K562 (cell line): ENCODE measurements around the gene RABL6. TPM values are rescaled to one million over a fixed set of nuclear protein-coding genes. Genes with fewer than 3 reads are reported as not detected.

Experiments used
- BHLHE40 ChIP-seq: IDR thresholded peaks from 2 replicates; pipeline ENCODE4 v1.6.1; 2011; ENCODE audit warnings: low read length, improper control_type of control experiment
- E2F8 ChIP-seq: fragments of 450-650 bp; IDR thresholded peaks from 2 replicates; pipeline ENCODE4 v1.7.1; 2018; ENCODE audit warnings: mild to moderate bottlenecking, low read depth; ENCODE audit not compliant: partially characterized antibody
- FOXP1 ChIP-seq: sonication (generic); formaldehyde crosslinking; IDR thresholded peaks from 2 replicates; pipeline ENCODE4 v1.8.0; 2022; ENCODE audit warnings: mild to moderate bottlenecking, missing genetic modification reagents
- HBP1 ChIP-seq: fragments of 450-650 bp; formaldehyde crosslinking; IDR thresholded peaks from 2 replicates; pipeline ENCODE4 v1.4.0; 2022; ENCODE audit warnings: missing genetic modification characterization
- HDAC6 ChIP-seq: IDR thresholded peaks from 2 replicates; pipeline ENCODE4 v1.6.1; 2012; ENCODE audit warnings: low read depth, mild to moderate bottlenecking, control low read depth, inconsistent platforms, low read length, moderate library complexity
- HOMEZ ChIP-seq: fragments of 250-450 bp; sonication (Bioruptor Pico); IDR thresholded peaks from 2 replicates; pipeline ENCODE4 v1.4.0; 2020; ENCODE audit warnings: mild to moderate bottlenecking, moderate library complexity
- KDM2B ChIP-seq: fragments of 250-450 bp; sonication (Bioruptor Pico); IDR thresholded peaks from 2 replicates; pipeline ENCODE4 v1.8.0; 2021; ENCODE audit warnings: mild to moderate bottlenecking, moderate library complexity
- L3MBTL2 ChIP-seq: fragments of 450-650 bp; IDR thresholded peaks from 2 replicates; pipeline ENCODE4 v1.6.1; 2016; ENCODE audit warnings: mild to moderate bottlenecking, moderate library complexity
- MEF2D ChIP-seq: conservative IDR thresholded peaks from 2 replicates; pipeline ENCODE4 v1.6.1; 2016; ENCODE audit warnings: low read depth, missing genetic modification characterization, missing compliant biosample characterization
- MTA3 ChIP-seq: fragments of 450-650 bp; formaldehyde crosslinking; IDR thresholded peaks from 2 replicates; pipeline ENCODE4 v1.6.1; 2017; ENCODE audit warnings: mild to moderate bottlenecking, borderline replicate concordance
- RCOR1 ChIP-seq, 2 experiments: IDR thresholded peaks; 2 replicates each; pipeline ENCODE4 v1.6.1; 2012; ENCODE audit warnings: low read depth in 2 of 2, low read length in 2 of 2, borderline replicate concordance in 1 of 2, improper control_type of control experiment in 1 of 2
- TAF1 ChIP-seq: IDR thresholded peaks from 2 replicates; pipeline ENCODE4 v1.6.1; 2011; ENCODE audit warnings: mild to moderate bottlenecking, low read length, moderate library complexity; ENCODE audit not compliant: insufficient read depth, control insufficient read depth, severe bottlenecking; ENCODE audit errors: extremely low read depth
- TFAM ChIP-seq: fragments of 250-450 bp; sonication (Bioruptor Pico); conservative IDR thresholded peaks from 2 replicates; pipeline ENCODE4 v1.5.0; 2021; ENCODE audit warnings: mild to moderate bottlenecking, moderate library complexity
- ZBTB1 ChIP-seq: sonication (generic); formaldehyde crosslinking; IDR thresholded peaks from 2 replicates; pipeline ENCODE4 v1.8.1; 2023; ENCODE audit warnings: missing genetic modification reagents, low read depth, mild to moderate bottlenecking, borderline replicate concordance
- ZBTB43 ChIP-seq: sonication (generic); formaldehyde crosslinking; IDR thresholded peaks from 2 replicates; pipeline ENCODE4 v1.8.0; 2023; ENCODE audit warnings: mild to moderate bottlenecking, missing genetic modification reagents
- ZNF217 ChIP-seq: sonication (generic); formaldehyde crosslinking; IDR thresholded peaks from 2 replicates; pipeline ENCODE4 v1.8.0; 2022; ENCODE audit warnings: mild to moderate bottlenecking, missing genetic modification reagents
- ZNF277 ChIP-seq: fragments of 250-450 bp; sonication (Bioruptor Pico); IDR thresholded peaks from 2 replicates; pipeline ENCODE4 v1.8.0; 2022; ENCODE audit warnings: inconsistent platforms, mild to moderate bottlenecking, moderate library complexity, borderline replicate concordance
- ZNF584 ChIP-seq: fragments of 200-800 bp; sonication (Bioruptor generic); IDR thresholded peaks from 2 replicates; pipeline ENCODE4 v1.6.1; 2016; ENCODE audit warnings: low read depth, mild to moderate bottlenecking, missing genetic modification characterization, missing compliant biosample characterization
- ZNF780A ChIP-seq: fragments of 250-450 bp; sonication (Bioruptor Pico); IDR thresholded peaks from 2 replicates; pipeline ENCODE4 v1.5.0; 2021; ENCODE audit warnings: mild to moderate bottlenecking
- polyA plus RNA-seq, 8 experiments: library from polyadenylated mRNA; depleted of rRNA in 4 of 8; stranded (reverse) in 5 of 8; unstranded in 3 of 8; fragments of >200 nt; fragmentation: Nextera tagmentation in 2 of 8; fragmentation: Illumina TruSeq in 1 of 8; extraction: Ambion mirVana in 2 of 8; extraction: Trizol in 1 of 8; gene quantifications; 2 replicates each; pipeline versions ENCODE4 v1.2.1 to v1.2.3, GENCODE V29; 2011 to 2014; ENCODE audit warnings: inconsistent platforms in 1 of 8, missing spikeins in 1 of 8
- total RNA-seq, 7 experiments: library from RNA; depleted of rRNA in 6 of 7; stranded (reverse); fragments of >200 nt in 6 of 7; fragmentation: Illumina TruSeq in 2 of 7; extraction: Trizol in 2 of 7; gene quantifications; 2 replicates each; pipeline versions ENCODE4 v1.2.1 to v1.2.3, GENCODE V29; 2011 to 2021; ENCODE audit warnings: low replicate concordance in 1 of 7

The RABL6 gene
- total and polyA plus RNA-seq, 9 of the 15 experiments (the other 6 are each of a cell fraction or from before 2014, with no cell fraction given), result 5.6 to 181 (median 84.5) TPM

- TF ChIP-seq ZBTB43 (CRISPR knock-in tag) (no peak), TFAM (no peak), BHLHE40 (peak; percentile 48; the same call in 1 of the 2 replicates), ZNF780A (CRISPR knock-in tag) (no peak), E2F8 (no peak), KDM2B (CRISPR knock-in tag) (peak; percentile 69), RCOR1 (IDR thresholded peaks at IDR 0.05; ENCODE audit: borderline replicate concordance in 1 of 2, low read depth in 2 of 2, low read length in 2 of 2) (0 out of 4 replicates have a peak, but pooled peaks of 1 of the 2 experiments have one; percentile 22), ZNF277 (CRISPR knock-in tag) (no peak), MTA3 (peak; percentile 96), L3MBTL2 (peak; percentile 82), HBP1 (0 out of 2 replicates have a peak, but pooled peaks have one; percentile 21), HOMEZ (CRISPR knock-in tag) (peak; percentile 60; the same call in 1 of the 2 replicates), HDAC6 (no peak), ZBTB1 (CRISPR knock-in tag) (no peak), TAF1 (peak; percentile 61), ZNF217 (CRISPR knock-in tag) (no peak), ZNF584 (CRISPR knock-in tag) (no peak), FOXP1 (no peak), MEF2D (no peak)
Observed at GRCh38 chr9:136885950-136886578, 78.3 kb downstream of the RABL6 start, which contains the start of gene TRAF2 (continued).
